ENCODE measurements around the gene OGDH. TPM values are rescaled to one million over a fixed set of nuclear protein-coding genes. Genes with fewer than 3 reads are reported as not detected.

The OGDH gene
- total and polyA plus RNA-seq, 8 donors, result 46.6 to 184 (median 56.1) TPM

DNA sequence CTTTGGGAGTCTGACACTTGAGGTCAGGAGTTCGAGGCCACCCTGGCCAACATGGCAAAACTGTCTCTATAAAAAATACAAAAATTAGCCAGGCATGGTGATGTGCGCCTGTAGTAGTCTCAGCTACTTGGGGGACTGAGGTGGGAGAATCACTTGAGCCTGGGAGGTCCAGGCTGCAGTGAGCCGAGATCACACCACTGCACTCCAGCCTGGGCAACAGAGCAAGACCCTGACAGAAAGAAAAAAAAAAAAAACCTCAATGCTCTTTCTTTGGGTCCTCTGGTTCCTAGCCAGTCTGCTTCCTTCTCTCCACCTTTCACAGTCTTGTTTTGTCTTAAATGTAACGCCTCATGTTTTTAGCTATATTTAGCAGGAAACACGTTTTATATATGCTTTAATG is 9.4 kb downstream of the OGDH start:
- H3K9me3 ChIP-seq, result no peaks in the 10 kb centered on the region
- ATAC-seq (no peak), DNase-seq (no peak)
- TF ChIP-seq CTCF (IDR thresholded peaks at IDR 0.05), result no peak
- H3K27me3 ChIP-seq, result no peaks in the 10 kb centered on the region
- H3K4me3 ChIP-seq, result no peak overlapping the region
- H3K4me1 ChIP-seq, result peaks cover 6 to 80% of the 10 kb centered on the region in 2 donors
- H3K36me3 ChIP-seq, result peaks cover 0 to 5% of the 10 kb centered on the region in 2 donors
- intact Hi-C loops (cut with DNase I), result no loop called here
- peak overlapping the region in 1 of 2 donors; percentile 75 for H3K27ac ChIP-seq

- no peaks in the 10 kb centered on the region for H3K27me3 ChIP-seq
- no peak overlapping the region for H3K4me3 ChIP-seq
- H3K36me3 ChIP-seq, result peaks cover 0 to 5% of the 10 kb centered on the region in 2 donors
- intact Hi-C loops (cut with DNase I), result no loop called here
- no peak for ATAC-seq
- no peak overlapping the region for H3K27ac ChIP-seq
- no peaks in the 10 kb centered on the region for H3K9me3 ChIP-seq
- DNase-seq, result no peak
- peaks cover 10 to 80% of the 10 kb centered on the region in 2 donors for H3K4me1 ChIP-seq
- no peak for TF ChIP-seq CTCF (IDR thresholded peaks at IDR 0.05)
Observed at GRCh38 chr7:44616545-44616944, 10.1 kb downstream of the OGDH start.

DNA sequence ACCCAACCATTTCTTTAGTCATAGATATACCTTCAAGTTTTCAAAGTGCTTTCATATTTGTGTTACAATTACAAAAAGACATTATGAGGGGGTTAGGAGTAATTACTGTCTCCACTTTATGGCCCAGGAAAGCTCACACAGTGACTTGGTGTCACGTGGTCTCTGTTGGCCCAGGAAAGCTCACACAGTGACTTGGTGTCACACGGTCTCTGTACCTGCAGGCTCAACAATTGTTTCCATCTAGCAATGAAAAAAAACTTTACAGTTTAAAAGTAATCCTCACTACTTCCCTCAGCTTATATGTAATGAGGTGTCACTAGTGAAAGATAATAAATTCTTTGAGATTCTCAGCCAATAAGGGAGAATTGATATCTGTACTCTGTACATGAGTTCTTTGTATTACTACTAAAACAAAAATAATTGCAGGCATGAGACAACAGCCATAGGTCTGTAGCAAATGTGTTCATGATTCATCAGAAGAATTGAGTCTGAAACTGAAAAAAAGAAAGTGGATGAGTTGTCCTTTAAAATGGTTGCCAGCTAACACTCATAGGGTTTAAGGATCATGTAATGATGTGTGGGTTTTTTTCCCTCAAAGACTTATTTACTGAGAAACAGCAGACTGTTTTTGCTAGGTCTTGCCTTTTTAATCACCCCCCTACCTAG is 10.9 kb downstream of the OGDH start:
- H3K27ac ChIP-seq, result peak overlapping the region in 1 of 2 donors; percentile 30

DNA sequence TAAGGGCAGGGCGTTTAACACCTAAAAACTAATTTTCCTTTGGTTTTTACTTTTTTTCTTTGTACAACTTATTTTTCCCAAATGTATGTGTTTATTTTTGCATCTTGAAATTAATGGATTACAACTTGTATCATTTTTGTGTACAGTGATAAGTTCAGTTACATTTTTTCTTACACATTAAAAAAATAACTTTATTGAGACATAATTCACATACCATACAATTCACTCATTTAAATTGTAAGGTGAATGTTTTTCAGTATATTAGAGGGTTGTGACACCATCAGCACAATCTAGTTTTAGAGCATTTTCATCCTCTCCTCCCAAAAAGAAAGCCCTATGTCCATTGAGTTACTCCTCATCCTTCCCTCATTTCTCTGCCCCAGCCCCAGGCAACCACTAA is 11.6 kb downstream of the OGDH start:
- peaks cover 0 to 5% of the 10 kb centered on the region in 2 donors for H3K36me3 ChIP-seq
- no peak for DNase-seq
- H3K9me3 ChIP-seq, result no peaks in the 10 kb centered on the region
- intact Hi-C loops (cut with DNase I), result no loop called here
- no peaks in the 10 kb centered on the region for H3K27me3 ChIP-seq
- H3K4me1 ChIP-seq, result peaks cover 10 to 90% of the 10 kb centered on the region in 2 donors
- H3K4me3 ChIP-seq, result no peak overlapping the region
- H3K27ac ChIP-seq, result peak overlapping the region in 1 of 2 donors; percentile 42
- no peak for ATAC-seq
- no peak for TF ChIP-seq CTCF (IDR thresholded peaks at IDR 0.05)

More for the DNA sequence above, 10.9 kb downstream of the OGDH start:
- Histone ChIP-seq H3K4me1 (peaks cover 10 to 83% of the 10 kb centered on the region in 2 donors), H3K27me3 (no peaks in the 10 kb centered on the region), H3K4me3 (no peak overlapping the region), H3K9me3 (no peaks in the 10 kb centered on the region), H3K36me3 (peaks cover 0 to 5% of the 10 kb centered on the region in 2 donors)
- intact Hi-C loops (cut with DNase I), result no loop called here
- no peak for ATAC-seq
- TF ChIP-seq CTCF (IDR thresholded peaks at IDR 0.05), result no peak
- DNase-seq, result no peak

DNA sequence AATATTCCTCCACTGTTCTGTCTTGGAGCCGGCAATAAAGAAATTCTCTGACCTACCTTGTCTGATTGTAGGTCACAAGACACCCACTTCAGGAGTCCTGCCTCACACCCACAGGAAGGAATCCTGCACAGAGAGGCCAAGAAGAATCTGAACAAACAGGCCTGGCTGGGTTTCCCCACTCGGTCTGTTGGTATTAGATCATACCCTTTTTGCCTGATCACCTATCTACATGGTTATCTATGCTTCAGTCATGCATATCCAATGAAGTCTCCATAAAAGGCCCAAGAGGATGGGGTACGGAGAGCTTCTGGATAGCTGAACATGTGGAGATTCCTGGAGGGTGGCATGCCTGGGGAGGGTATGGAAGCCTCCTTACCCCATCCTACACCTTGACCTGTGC is 12.3 kb downstream of the OGDH start:
- H3K9me3 ChIP-seq, result no peaks in the 10 kb centered on the region
- H3K27me3 ChIP-seq, result no peaks in the 10 kb centered on the region
- H3K4me3 ChIP-seq, result no peak overlapping the region
- H3K4me1 ChIP-seq, result peaks cover 10 to 95% of the 10 kb centered on the region in 2 donors
- DNase-seq (no peak), ATAC-seq (peak; percentile 66)
- no peak for TF ChIP-seq CTCF (IDR thresholded peaks at IDR 0.05)
- peaks cover 0 to 5% of the 10 kb centered on the region in 2 donors for H3K36me3 ChIP-seq
- intact Hi-C loops (cut with DNase I), result no loop called here
- peak overlapping the region in 1 of 2 donors; percentile 42 for H3K27ac ChIP-seq
